ENCODE data around the gene FAM25A.
"Not testable (repeated sequence)": the region's sequence is repeated elsewhere in the genome, so short reads cannot be mapped to it uniquely, and the experiment has no call there.

FAM25A gene

DNA sequence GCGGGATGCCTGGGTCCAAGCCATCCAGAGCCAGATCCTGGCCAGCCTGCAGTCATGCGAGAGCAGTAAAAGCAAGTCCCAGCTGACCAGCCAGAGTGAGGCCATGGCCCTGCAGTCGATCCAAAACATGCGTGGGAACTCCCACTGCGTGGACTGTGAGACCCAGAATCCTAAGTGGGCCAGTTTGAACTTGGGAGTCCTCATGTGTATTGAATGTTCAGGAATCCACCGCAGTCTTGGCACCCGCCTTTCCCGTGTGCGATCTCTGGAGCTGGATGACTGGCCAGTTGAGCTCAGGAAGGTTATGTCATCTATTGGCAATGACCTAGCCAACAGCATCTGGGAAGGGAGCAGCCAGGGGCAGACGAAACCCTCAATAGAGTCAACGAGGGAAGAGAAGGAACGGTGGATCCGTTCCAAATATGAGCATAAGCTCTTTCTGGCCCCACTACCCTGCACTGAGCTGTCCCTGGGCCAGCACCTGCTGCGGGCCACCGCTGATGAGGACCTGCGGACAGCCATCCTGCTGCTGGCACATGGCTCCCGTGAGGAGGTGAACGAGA, 10.9 kb upstream of the FAM25A start:
- in situ Hi-C loops (cut with MboI; ENCODE audit: low sequenced_read_pairs): not testable (repeated sequence)

DNA sequence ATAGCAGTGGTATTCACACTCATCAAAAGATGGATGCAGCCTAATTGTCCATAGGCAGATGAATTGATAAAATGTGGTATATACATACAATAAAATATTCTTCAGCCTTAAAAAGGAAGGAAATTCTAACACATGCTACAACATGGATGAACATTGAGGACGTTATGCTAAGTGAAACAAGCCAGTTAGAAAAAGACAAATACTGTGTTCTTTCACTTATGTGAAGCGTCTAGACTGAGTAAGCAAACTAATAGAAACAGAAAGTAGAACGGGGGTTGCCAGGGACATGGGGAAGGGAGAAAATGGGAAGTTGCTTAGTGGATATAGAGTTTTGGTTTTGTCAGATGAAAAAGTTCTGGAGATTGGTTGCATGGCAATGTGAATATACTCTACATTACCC, 6.6 kb upstream of the FAM25A start:
- in situ Hi-C loops (cut with MboI; ENCODE audit: low sequenced_read_pairs): not testable (repeated sequence)

DNA sequence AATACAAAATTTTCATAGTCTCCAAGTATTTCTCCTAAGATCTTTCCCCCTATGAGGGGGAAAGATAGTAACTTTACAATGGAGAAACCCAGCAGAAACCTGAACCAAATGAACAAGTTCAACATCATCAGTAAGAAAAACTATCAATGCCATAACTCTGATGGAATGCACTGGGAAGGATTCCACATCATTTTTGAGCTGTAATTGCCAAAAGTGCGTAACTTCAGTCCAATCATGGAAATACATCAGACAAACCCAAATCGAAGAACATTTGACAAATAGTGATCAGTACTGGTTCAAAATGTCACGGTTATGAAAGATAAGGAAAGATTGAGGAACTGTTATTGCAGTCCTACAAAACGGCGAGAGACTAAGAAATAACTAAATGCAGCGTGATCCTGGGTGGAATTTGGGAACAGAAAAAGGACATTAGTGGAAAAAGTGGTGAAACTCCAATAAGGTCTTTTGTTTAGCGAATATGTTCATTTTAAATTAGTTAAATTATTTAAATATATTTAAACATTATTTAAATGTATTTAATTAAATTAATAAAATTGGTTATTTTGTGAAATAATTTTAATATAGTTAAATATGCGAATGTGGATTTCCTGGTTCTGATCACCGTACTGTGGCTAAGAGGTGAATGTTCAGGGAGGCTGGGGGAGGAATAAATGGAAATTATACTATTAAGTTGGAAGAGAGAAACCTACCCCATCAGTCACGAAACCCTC, 4.9 kb upstream of the FAM25A start:
- in situ Hi-C loops (cut with MboI; ENCODE audit: low sequenced_read_pairs): not testable (repeated sequence)

DNA sequence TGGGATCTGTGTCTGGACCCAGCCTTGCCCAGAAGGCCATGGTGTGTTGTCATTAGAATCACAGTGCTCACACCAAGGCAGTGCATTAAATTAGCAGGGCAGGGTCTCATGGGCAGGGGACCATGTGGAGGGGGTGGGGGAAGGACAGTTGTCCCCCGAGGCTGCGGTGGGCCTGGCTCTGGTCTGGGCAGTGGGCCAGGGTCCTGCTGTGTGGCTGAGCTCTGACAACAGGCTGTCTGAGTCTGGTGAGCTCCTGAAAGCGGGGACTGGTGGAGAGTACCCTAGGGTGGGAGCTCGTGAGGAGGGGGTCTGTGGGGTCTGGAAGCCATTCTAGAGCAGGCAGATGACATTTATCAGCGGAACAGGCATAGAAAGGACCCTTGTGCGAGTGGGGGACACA, 2.0 kb upstream of the FAM25A start:
- in situ Hi-C loops (cut with MboI; ENCODE audit: low sequenced_read_pairs): not testable (repeated sequence)

DNA sequence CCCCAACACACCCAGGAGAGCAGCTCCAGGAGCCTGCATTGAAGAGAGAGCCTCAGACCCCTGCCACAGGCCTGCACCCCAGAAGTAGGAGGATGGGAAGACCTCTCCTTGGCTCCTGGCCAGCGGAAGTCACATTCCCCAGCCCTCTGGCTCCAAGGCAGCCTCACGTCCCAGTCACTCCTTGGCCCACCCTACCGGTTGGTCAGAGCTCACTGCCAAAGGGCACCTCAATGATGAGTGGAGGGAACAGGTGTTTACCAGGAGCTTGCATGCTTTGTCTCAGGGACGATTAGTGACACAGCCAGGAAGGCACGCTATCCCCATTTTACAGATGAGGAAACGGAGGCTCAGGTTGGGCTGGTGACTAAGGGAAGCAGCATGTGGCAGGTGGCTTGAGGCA, 1.0 kb upstream of the FAM25A start:
- in situ Hi-C loops (cut with MboI; ENCODE audit: low sequenced_read_pairs): not testable (repeated sequence)

DNA sequence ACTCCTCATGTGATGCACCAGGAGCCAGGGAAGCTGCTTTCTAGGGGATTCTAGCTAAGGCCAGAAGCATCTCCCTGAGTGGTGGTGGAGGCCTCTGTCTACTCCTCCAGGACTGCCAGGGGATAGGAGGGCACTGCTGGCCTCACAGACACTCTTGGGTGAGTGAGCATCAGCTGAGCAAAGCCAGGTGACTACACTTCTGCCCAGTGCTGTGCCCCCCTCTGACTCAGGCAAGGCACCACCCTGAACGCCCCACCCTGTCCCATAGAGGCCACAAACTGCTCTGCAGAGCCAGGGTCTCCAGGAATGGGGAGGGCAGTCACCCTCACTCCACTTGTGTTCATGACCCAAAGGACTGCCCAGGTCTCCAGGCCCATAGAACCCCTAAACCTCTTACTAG, 590 bp upstream of the FAM25A start:
- in situ Hi-C loops (cut with MboI; ENCODE audit: low sequenced_read_pairs): not testable (repeated sequence)

DNA sequence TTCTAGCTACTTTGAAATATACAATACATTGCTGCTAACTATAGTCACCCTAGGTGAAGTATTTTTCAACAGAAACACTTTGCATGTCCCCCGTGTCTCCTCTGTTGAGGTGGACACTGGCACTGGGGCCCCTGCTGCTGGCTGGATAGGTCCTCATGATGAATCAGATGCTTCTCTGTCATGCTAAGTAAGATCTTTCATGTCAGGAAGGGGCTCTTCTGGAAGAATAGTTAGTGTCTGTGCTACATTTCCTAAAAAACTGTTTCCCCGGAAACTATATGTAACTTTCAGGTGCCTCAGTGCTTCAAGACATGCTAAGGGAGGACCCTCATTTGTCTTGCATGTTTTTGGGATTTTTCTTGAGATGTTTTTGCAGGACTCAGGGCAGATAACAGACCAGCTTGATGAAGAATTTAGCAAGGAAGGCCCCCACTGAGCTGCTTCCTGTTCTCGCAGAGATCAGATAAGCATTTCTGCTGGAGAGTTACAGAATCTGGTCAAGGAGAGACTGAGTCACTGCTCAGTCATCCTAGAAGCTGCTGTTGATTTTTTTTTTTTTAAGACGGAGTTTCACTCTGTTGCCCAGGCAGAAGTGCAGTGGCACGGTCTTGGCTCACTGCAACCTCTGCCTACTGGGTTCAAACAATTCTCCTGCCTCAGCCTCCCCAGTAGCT, 5.3 kb downstream of the FAM25A start:
- in situ Hi-C loops (cut with MboI; ENCODE audit: low sequenced_read_pairs): not testable (repeated sequence)

DNA sequence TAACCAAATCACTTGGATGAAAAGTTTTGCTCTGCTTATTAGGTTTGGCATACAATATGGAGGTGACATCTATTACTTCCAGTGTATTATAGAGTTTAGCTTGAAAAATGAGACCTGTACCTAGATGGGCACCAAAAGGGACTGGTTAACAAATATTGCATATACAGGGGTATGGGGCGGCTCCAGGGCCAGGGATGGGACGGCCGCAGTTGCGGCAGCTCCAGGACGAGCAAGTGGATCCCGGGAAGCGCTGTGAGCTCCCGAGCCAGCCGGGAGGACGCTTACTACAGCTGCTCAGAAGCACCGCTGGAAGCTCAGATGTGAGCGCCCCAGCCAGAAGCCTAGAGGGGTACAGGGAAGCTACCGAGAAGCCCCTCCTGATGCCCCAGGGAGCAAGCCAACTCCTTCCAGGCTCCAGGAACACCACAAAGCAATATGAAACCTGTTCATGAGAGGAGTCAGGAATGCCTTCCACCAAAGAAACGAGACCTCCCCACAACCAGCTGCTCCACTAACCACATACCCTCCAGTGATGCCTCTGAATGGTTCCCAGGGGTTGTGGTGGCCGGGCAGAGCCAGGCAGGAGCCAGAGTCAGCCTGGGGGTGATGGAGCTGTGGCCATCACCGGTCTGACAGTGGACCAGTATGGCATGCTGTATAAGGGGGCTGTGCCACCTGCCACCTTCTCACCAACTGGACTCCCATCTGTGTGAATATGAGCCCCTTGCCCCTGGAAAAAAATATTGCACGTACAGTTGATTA, 6.8 kb downstream of the FAM25A start:
- in situ Hi-C loops (cut with MboI; ENCODE audit: low sequenced_read_pairs): not testable (repeated sequence)

DNA sequence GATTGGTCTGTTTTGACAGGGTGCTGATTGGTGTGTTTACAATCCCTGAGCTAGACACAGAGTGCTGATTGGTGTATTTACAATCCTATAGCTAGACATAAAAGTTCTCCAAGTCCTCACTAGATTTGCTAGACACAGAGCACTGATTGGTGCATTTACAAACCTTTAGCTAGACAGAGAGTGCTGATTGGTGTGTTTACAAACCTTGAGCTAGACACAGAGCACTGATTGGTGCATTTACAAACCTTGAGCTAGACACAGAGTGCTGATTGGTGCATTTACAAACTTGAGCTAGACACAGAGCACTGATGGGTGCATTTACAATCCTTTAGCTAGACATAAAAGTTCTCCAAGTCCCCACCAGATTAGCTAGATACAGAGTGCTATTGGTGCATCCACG, 10.3 kb downstream of the FAM25A start:
- in situ Hi-C loops (cut with MboI; ENCODE audit: low sequenced_read_pairs): not testable (repeated sequence)

DNA sequence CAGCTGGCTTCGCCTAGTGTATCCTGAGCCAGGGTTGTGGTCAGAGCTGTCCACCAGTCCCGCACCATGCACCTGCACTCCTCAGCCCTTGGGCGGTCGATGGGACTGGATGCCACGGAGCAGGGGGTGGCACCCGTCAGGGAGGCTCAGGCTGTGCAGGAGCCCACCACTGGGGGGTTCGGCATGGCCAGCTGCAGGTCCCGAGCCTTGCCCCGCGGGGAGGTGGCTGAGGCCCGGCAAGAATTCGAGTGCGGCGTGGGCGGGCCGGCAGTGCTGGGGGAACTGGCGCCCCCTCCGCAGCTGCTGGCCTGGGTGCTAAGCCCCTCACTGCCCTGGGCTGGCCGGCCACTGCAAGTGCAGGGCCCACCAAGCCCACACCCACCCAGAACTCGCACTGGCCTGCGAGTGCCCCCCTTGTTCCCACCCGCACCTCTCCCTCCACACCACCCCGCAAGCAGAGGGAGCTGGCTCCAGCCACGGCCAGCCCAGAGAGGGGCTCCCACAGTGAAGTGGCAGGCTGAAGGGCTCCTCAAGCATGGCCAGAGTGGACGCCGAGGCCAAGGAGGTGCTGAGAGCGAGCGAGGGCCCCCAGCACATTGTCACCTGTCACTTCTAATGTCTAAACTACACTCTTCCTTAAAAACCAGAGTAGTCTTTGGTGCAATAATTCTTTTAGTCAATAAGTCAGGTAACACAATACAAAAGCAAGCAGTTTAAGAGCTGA, 11.0 kb downstream of the FAM25A start:
- in situ Hi-C loops (cut with MboI; ENCODE audit: low sequenced_read_pairs): no loop called here

DNA sequence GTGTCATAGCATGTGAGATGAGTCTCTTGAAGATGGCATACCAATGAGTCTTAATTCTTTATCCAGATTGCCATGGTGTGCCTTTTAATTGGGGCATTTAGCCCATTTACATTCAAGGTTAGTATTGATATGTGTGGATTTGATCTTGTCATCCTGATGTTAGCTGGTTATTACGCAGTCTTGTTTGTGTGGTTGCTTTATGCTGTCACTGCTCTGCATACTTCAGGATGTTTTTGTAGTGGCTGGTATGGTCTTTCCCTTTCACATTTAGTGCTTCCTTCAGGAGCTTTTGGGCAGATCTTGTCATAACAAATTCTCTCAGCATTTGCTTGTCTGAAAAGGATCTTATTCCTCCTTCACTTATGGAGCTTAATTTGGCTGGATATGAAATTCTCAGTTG, 16.5 kb downstream of the FAM25A start:
- in situ Hi-C loops (cut with MboI; ENCODE audit: low sequenced_read_pairs): no loop called here

DNA sequence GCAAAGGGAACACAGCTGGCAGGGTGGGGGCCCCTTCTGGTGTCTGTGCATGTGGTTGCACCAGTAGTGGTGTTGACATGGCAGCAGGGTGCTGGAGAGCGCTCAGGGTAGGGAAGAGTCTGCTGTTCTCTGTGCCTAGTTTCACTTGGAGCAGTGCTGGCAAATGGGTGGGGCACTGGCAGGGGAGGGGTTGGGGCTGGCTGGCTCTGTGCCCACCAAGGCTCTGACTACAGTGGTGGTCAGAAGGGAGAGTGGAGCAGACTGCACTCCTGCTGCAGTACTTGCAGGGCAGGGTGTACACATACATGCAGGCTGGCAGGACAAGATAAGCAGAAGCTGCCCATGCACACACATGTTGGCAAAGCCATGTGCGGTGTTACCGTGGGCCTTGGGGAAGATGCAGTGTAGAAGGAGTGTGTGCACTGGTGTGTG, 18.2 kb downstream of the FAM25A start:
- in situ Hi-C loops (cut with MboI; ENCODE audit: low sequenced_read_pairs): no loop called here

DNA sequence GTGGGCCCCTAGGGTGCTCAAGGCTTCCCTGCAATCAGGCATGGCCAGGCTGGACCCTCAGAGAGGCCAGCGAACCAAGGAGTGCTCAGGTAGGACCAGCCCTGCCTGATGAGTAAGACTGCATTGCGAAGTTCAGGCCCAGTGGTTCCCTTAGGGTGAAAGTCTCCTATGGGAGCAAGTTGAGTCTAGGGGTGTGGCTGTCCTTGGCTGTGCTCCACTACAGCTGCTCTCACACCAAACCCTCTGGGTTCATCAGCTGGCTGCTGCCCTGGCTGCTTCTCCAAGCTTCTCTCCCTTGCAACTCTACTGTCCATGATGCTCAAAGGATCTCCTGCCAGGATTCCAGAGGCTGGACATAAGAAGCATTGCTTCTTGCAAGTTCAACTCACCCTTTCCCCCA, 18.7 kb downstream of the FAM25A start:
- in situ Hi-C loops (cut with MboI; ENCODE audit: low sequenced_read_pairs): no loop called here

DNA sequence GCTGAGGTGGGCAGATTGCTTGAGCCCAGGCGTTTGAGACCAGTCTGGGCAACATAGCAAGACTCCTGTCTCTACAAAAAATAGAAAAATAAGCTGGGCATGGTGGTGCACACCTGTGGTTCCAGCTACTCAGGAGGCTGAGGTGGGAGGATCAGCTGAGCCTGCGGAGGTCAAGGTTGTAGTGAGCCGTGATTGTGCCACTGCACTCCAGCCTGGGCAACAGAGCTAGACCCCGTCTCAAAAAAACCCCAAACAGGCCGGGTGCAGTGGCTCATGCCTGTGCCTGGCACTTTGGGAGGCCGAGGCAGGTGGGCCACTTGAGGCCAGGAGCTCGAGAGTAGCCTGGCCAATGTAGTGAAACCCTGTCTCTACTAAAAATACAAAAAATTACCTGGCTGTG, 23.5 kb downstream of the FAM25A start:
- in situ Hi-C loops (cut with MboI; ENCODE audit: low sequenced_read_pairs): not testable (repeated sequence)

DNA sequence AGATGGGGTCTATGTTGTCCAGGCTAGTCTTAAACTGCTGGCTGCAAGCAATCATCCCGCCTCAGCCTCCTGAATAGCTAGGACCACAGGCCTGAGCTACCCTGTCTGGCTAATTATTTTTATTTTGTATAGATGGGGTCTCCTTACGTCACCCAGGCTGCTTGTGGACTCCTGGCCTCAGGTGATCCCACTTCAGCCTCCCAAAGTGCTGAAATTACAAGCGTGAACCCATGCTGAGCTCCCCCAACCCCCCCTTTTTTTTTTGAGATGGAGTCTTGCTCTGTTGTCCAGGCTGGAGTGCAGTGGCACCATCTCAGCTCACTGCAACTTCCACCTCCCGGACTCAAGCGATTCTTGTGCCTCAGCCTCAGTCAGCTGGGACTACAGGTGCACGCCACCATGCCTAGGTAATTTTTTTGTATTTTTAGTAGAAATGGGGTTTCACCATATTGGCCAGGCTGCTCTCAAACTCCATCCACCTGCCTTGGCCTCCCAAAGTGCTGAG, 25.4 kb downstream of the FAM25A start:
- in situ Hi-C loops (cut with MboI; ENCODE audit: low sequenced_read_pairs): no loop called here

DNA sequence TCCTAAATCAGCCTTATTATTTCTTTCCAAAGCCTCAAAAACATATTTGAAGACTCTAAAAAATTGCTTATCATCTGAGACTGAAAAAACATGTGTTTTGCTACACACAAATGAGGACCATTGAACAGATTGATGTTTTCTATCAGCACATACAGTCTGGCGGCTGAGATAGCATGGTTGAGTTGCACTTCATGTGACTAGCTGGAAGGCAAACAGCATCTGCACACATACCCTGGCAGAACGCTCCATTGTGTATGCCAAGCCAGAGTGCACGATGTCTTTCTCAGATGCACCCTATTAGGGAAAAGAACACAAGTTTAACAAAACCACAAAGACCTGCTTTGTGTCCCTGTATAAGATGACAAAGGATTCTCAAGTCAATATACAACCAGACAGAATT, 33.0 kb downstream of the FAM25A start:
- in situ Hi-C loops (cut with MboI; ENCODE audit: low sequenced_read_pairs): no loop called here

DNA sequence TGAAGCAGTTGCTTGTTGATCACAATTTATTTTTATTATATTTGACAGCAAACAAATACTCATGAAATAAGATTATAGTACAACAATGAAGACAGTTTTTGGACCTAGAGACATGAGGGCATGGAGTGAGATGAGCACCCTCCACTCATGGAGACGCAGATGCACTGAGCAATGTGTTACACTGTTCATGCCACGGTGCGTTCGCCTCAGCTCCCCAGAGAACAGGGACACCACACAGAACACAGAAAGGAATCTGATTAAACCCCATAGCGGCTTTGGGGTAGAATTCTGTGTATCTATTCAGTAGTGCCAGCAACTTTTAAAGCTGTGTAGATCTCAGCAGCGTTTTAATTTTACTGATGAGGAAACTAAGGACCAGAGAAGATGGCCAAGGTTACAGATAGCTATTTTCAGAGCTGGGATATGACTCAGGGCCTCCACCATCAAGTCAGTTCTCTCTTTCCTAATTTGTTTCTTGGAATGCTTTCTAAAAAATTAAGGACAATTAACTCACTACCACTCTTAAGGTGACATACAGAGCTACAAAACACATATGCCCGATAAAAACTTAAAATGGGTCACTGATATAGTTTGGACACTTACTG, 33.6 kb downstream of the FAM25A start:
- in situ Hi-C loops (cut with MboI; ENCODE audit: low sequenced_read_pairs): no loop called here

DNA sequence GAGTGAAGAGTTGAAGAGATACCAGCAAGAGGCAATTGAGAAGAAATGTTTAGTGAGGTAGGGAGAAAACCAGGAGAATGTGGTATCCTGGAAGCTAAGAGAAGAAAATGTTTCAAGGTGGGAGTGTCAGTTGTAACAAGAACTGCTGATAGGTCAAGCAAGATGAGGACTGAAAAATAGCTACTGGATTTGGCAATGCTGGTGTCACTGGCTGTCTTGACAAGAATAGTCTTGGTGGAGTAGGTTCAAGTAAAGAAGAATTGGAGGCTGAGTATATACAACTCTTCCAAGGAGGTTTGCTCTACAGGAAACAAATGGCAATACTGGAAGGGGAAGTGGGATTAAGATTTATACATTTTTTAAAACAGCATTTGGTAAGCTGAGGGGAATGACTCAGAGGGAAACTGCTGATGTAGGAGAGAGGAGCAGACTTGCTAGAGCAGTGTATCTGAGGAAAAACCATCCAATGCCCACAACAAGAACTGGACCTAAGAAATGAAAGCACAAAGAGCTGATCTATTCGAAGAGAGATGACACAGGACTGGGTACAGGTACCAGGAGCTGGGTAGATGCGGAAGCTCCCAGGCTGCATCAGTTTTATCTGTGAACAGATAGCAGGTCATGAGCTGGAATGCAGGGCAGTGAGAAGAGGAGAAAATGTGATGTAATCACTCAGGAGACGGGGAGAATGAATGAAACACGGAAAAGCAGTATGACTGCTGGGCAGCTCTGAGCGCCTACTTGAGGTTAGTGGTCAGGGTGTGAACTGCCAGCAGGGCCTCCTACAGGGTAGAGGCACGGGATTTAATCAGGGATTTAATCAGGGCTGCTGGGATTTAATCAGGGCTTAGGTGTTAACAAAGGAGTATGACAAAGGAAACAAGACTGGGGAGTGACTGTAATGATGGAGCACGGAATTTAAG, 34.5 kb downstream of the FAM25A start:
- in situ Hi-C loops (cut with MboI; ENCODE audit: low sequenced_read_pairs): no loop called here

DNA sequence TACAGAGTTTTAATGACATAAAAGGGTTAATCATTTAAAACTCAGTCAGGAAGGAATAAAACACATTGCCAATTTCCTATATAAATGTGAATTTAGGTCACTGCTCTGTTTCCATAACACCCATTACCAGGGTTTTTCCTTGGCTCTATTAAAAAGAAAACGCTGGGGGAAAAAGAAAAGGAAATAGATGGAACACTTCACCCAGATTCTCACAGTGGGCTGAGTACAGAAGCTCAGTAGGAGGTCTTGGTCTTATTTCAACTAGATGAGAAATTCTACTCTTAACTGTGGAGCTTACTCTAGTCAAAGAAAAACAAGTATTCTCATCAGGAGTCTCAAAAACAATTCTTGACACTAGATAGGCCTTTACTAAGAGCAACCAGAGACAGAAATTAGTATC, 38.1 kb downstream of the FAM25A start:
- in situ Hi-C loops (cut with MboI; ENCODE audit: low sequenced_read_pairs): no loop called here
